HCT116 (cell line): Measurements from ENCODE around the gene AUTS2. TPM values are rescaled to one million over a fixed set of nuclear protein-coding genes. Genes with fewer than 3 reads are reported as not detected.

Experiments used
- ATAC-seq: fragments of 200-7000 bp; cut with Tn5 transposase; 2 replicates; pipeline ENCODE4 v1.9.1; 2020; ENCODE audit warnings: mild to moderate bottlenecking, moderate library complexity
- BruUV-seq: library from RNA; stranded (reverse); fragments of 400-500 nt; replicated peaks from 2 replicates; lab custom pipeline; 2021; lab: Mats Ljungman, UMichigan
- CTCF ChIA-PET: fragments of 300-600 bp; sonication (Branson Sonifier 250); formaldehyde crosslinking; loops from one replicate; lab custom pipeline; 2021; ENCODE audit warnings: antibody characterized with exemption; lab: Charles Lee
- POLR2A ChIA-PET: fragments of 300-600, 350-600 bp; sonication (Branson Sonifier 250); formaldehyde crosslinking; loops from one replicate; lab custom pipeline; 2021; ENCODE audit warnings: antibody characterized with exemption; lab: Charles Lee
- RAD21 ChIA-PET, 2 experiments: fragments of 300-600 bp; sonication (Branson Sonifier 250); formaldehyde crosslinking; loops; one replicate each; lab custom pipeline; 2023; ENCODE audit warnings: low total read pairs in 2 of 2; ENCODE audit not compliant: uncharacterized antibody in 2 of 2, unreplicated experiment in 2 of 2, low non-redundant PET in 1 of 2; lab: Charles Lee
- DNase-seq: peaks from one replicate; pipeline ENCODE4 v3.0.0-alpha.2; 2010; ENCODE audit warnings: low read depth, low spot score
- H2AFZ ChIP-seq: fragments of 200-600 bp; shearing (Covaris generic), sonication (generic); 2 replicates; pipeline ENCODE4 v1.6.1; 2017; ENCODE audit warnings: low read depth, mixed run types, mixed read lengths, antibody characterized with exemption, low read length; ENCODE audit not compliant: poor library complexity, severe bottlenecking
- H3K27ac ChIP-seq: 2 replicates; pipeline ENCODE4 v1.5.1; 2012; ENCODE audit warnings: low read depth, low read length
- H3K27me3 ChIP-seq: fragments of 200-600 bp; sonication (generic); 2 replicates; pipeline ENCODE4 v1.6.1; 2016; ENCODE audit warnings: mixed run types, low read length, mixed read lengths; ENCODE audit not compliant: insufficient read depth
- H3K36me3 ChIP-seq, 2 experiments: fragments of 200-500 bp in 1 of 2; fragments of 200-600 bp in 1 of 2; sonication (Bioruptor generic) in 1 of 2; sonication (generic) in 1 of 2; 2 replicates each; pipeline versions ENCODE4 v1.5.1 to v1.6.1; 2014 to 2016; ENCODE audit warnings: low read length in 2 of 2, inconsistent platforms in 1 of 2, mixed read lengths in 1 of 2, mixed run types in 1 of 2; ENCODE audit not compliant: insufficient read depth in 2 of 2, control insufficient read depth in 1 of 2
- H3K4me1 ChIP-seq, 2 experiments: fragments of 200-600 bp in 1 of 2; sonication (generic) in 1 of 2; 2 replicates each; pipeline versions ENCODE4 v1.5.1 to v1.6.1; 2012 to 2017; ENCODE audit warnings: low read length in 2 of 2, inconsistent platforms in 1 of 2, mild to moderate bottlenecking in 1 of 2, mixed read lengths in 1 of 2, mixed run types in 1 of 2, moderate library complexity in 1 of 2; ENCODE audit not compliant: insufficient read depth in 2 of 2, control insufficient read depth in 1 of 2
- H3K4me2 ChIP-seq: fragments of 200-600 bp; sonication (generic); 2 replicates; pipeline ENCODE4 v1.6.1; 2017; ENCODE audit warnings: mixed run types, low read length, mixed read lengths
- H3K4me3 ChIP-seq, 2 experiments: fragments of 200-600 bp in 1 of 2; sonication (generic) in 1 of 2; replicated peaks in 1 of 2; 2 replicates each; pipeline ENCODE4 v1.5.1; 2011 to 2016; ENCODE audit warnings: low read length in 2 of 2, control low read depth in 1 of 2, low read depth in 1 of 2, mild to moderate bottlenecking in 1 of 2, mixed read lengths in 1 of 2, mixed run types in 1 of 2
- H3K79me2 ChIP-seq: fragments of 200-600 bp; sonication (generic); 2 replicates; pipeline ENCODE4 v1.6.1; 2017; ENCODE audit warnings: mild to moderate bottlenecking, mixed run types, low read length, moderate library complexity, mixed read lengths; ENCODE audit not compliant: insufficient read depth
- H3K9ac ChIP-seq: fragments of 200-600 bp; sonication (generic); 2 replicates; pipeline ENCODE4 v1.6.1; 2016; ENCODE audit warnings: low read length, mixed read lengths
- H3K9me2 ChIP-seq: fragments of 200-600 bp; sonication (generic), shearing (Covaris generic); 2 replicates; pipeline ENCODE4 v1.6.1; 2017; ENCODE audit warnings: mixed run types, mild to moderate bottlenecking, moderate library complexity; ENCODE audit not compliant: insufficient read depth
- H3K9me3 ChIP-seq, 2 experiments: fragments of 200-500 bp in 1 of 2; fragments of 200-600 bp in 1 of 2; sonication (Bioruptor generic) in 1 of 2; sonication (generic) in 1 of 2; 2 replicates each; pipeline ENCODE4 v1.6.1; 2014 to 2017; ENCODE audit warnings: low read length in 2 of 2, mixed read lengths in 2 of 2, inconsistent platforms in 1 of 2, low read depth in 1 of 2, mild to moderate bottlenecking in 1 of 2, mixed run types in 1 of 2, moderate library complexity in 1 of 2; ENCODE audit not compliant: control insufficient read depth in 1 of 2, insufficient read depth in 1 of 2
- H4K20me1 ChIP-seq: fragments of 200-600 bp; sonication (generic), shearing (Covaris generic); 2 replicates; pipeline ENCODE4 v1.6.1; 2017; ENCODE audit warnings: mixed run types, mild to moderate bottlenecking, moderate library complexity; ENCODE audit not compliant: insufficient read depth
- CBX3 ChIP-seq: IDR thresholded peaks from 2 replicates; pipeline ENCODE4 v1.6.1; 2012; ENCODE audit warnings: low read depth
- EZH2 ChIP-seq: fragments of 200-600 bp; sonication (generic); IDR thresholded peaks from 2 replicates; pipeline ENCODE4 v1.6.1; 2017; ENCODE audit warnings: antibody characterized with exemption, mixed run types
- EZH2phosphoT487 ChIP-seq: fragments of 200-600 bp; IDR thresholded peaks from 2 replicates; pipeline ENCODE4 v1.6.1; 2018; ENCODE audit warnings: antibody characterized with exemption, borderline replicate concordance
- RAD21 ChIP-seq: IDR thresholded peaks from 2 replicates; pipeline ENCODE4 v1.6.1; 2012; ENCODE audit warnings: low read depth, mild to moderate bottlenecking
- SIN3A ChIP-seq: IDR thresholded peaks from 2 replicates; pipeline ENCODE4 v1.6.1; 2012; ENCODE audit warnings: low read depth
- TCF7L2 ChIP-seq: IDR thresholded peaks from 2 replicates; pipeline ENCODE4 v1.7.0; 2011; ENCODE audit warnings: borderline replicate concordance, inconsistent platforms; ENCODE audit not compliant: insufficient read depth, insufficient read length; ENCODE audit errors: extremely low read depth
- ZNF274 ChIP-seq: fragments of 200-500 bp; sonication (Bioruptor generic); IDR thresholded peaks from 2 replicates; pipeline ENCODE4 v1.6.1; 2014; ENCODE audit warnings: mild to moderate bottlenecking, low read depth, low read length, inconsistent platforms
- intact Hi-C: fragments of 100-400 bp; cut with micrococcal nuclease; formaldehyde crosslinking; loops from 2 replicates; pipeline ENCODE4 v1.10.0; 2022
- total RNA-seq: library from RNA; stranded (reverse); gene quantifications from one replicate; pipeline ENCODE4 v1.2.1, GENCODE V29; 2021; ENCODE audit not compliant: unreplicated experiment
- TF ChIP-seq, protein P1 (sequence below): IDR thresholded peaks from 2 replicates; pipeline ENCODE4 v1.6.1; 2012
- TF ChIP-seq, protein P2 (sequence below), 3 experiments: fragments of 200-600 bp in 1 of 3; sonication (generic) in 1 of 3; IDR thresholded peaks in 2 of 3; conservative IDR thresholded peaks in 1 of 3; 2 replicates each; pipeline ENCODE4 v1.5.1; 2012 to 2017; ENCODE audit warnings: low read depth in 2 of 3, low read length in 2 of 3, antibody characterized with exemption in 1 of 3, borderline replicate concordance in 1 of 3, control low read depth in 1 of 3, mild to moderate bottlenecking in 1 of 3, mixed read lengths in 1 of 3, mixed run types in 1 of 3, moderate library complexity in 1 of 3; ENCODE audit not compliant: insufficient read depth in 1 of 3
- TF ChIP-seq, protein P3 (sequence below): IDR thresholded peaks from 2 replicates; pipeline ENCODE4 v1.6.1; 2011; ENCODE audit warnings: mild to moderate bottlenecking, low read length, moderate library complexity; ENCODE audit not compliant: insufficient replicate concordance; ENCODE audit errors: extremely low read depth
- TF ChIP-seq, protein P4 (sequence below): IDR thresholded peaks from 2 replicates; pipeline ENCODE4 v1.6.1; 2012

The AUTS2 gene
- total RNA-seq, 1 experiment from 2014 or later = 0.93 TPM

DNA sequence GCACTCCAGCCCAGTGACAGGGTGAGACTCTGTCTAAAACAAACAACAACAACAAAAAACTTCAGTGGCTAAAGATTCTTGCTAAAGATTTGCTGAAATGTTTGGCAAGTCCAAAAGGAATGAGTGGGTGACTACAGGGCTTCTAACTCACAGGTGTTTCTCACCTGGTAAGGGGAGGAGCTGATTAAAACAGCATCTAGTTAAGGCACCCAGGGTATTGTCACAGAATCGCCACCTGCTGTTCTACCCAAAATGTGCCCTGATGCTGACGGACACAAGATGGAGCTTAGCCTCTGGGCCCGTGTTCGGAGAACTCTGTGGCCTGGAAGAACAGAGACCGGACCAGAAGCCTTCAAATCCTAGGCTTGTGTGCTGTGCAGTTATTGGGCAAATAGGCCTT is 1197.7 kb downstream of the AUTS2 start:
- TF ChIP-seq, protein P1, sequence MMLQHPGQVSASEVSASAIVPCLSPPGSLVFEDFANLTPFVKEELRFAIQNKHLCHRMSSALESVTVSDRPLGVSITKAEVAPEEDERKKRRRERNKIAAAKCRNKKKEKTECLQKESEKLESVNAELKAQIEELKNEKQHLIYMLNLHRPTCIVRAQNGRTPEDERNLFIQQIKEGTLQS = no peak
- TF ChIP-seq, protein P2, sequence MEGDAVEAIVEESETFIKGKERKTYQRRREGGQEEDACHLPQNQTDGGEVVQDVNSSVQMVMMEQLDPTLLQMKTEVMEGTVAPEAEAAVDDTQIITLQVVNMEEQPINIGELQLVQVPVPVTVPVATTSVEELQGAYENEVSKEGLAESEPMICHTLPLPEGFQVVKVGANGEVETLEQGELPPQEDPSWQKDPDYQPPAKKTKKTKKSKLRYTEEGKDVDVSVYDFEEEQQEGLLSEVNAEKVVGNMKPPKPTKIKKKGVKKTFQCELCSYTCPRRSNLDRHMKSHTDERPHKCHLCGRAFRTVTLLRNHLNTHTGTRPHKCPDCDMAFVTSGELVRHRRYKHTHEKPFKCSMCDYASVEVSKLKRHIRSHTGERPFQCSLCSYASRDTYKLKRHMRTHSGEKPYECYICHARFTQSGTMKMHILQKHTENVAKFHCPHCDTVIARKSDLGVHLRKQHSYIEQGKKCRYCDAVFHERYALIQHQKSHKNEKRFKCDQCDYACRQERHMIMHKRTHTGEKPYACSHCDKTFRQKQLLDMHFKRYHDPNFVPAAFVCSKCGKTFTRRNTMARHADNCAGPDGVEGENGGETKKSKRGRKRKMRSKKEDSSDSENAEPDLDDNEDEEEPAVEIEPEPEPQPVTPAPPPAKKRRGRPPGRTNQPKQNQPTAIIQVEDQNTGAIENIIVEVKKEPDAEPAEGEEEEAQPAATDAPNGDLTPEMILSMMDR (IDR thresholded peaks at IDR 0.05 in 2 of 3, conservative IDR thresholded peaks at IDR 0.05 in 1 of 3; ENCODE audit: borderline replicate concordance in 1 of 3, insufficient read depth in 1 of 3, low read depth in 2 of 3, low read length in 2 of 3) = no peak
- TF ChIP-seq SIN3A (no peak), RAD21 (no peak), EZH2 (no peak), TCF7L2 (no peak), ZNF274 (no peak), EZH2phosphoT487 (no peak), CBX3 (no peak)
- TF ChIP-seq, protein P3, sequence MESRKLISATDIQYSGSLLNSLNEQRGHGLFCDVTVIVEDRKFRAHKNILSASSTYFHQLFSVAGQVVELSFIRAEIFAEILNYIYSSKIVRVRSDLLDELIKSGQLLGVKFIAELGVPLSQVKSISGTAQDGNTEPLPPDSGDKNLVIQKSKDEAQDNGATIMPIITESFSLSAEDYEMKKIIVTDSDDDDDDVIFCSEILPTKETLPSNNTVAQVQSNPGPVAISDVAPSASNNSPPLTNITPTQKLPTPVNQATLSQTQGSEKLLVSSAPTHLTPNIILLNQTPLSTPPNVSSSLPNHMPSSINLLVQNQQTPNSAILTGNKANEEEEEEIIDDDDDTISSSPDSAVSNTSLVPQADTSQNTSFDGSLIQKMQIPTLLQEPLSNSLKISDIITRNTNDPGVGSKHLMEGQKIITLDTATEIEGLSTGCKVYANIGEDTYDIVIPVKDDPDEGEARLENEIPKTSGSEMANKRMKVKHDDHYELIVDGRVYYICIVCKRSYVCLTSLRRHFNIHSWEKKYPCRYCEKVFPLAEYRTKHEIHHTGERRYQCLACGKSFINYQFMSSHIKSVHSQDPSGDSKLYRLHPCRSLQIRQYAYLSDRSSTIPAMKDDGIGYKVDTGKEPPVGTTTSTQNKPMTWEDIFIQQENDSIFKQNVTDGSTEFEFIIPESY = no peak
- TF ChIP-seq, protein P4, sequence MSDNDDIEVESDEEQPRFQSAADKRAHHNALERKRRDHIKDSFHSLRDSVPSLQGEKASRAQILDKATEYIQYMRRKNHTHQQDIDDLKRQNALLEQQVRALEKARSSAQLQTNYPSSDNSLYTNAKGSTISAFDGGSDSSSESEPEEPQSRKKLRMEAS = no peak
- TF ChIP-seq, all 23 proteins: peak for 0
- Histone ChIP-seq H3K36me3 (no peaks in the 10 kb centered on the region), H3K9me2 (no peaks in the 10 kb centered on the region), H3K4me3 (no peak overlapping the region), H2AFZ (no peak overlapping the region), H3K79me2 (no peaks in the 10 kb centered on the region), H3K27me3 (no peaks in the 10 kb centered on the region), H3K9ac (no peak overlapping the region), H3K4me2 (no peak overlapping the region), H3K4me1 (no peaks in the 10 kb centered on the region), H3K27ac (no peak overlapping the region), H3K9me3 (peaks cover 3 to 17% of the 10 kb centered on the region in 2 experiments; a peak in 2 of 4 replicates), H4K20me1 (no peaks in the 10 kb centered on the region)
- no TSS peak for BruUV-seq
- RAD21 ChIA-PET = no interaction called here
- CTCF ChIA-PET = no interaction called here
- intact Hi-C loops = no loop called here
- DNase-seq (no peak), ATAC-seq (no peak)
- POLR2A ChIA-PET = no interaction called here
